Testis (tissue), 5 donors: Measurements from ENCODE around the gene TBC1D22A. TPM values are rescaled to one million over a fixed set of nuclear protein-coding genes. Genes with fewer than 3 reads are reported as not detected.

Source experiments
- DNase-seq: peaks from one replicate; pipeline ENCODE4 v3.0.0-alpha.2; 2019
- H3K27ac ChIP-seq, 2 donors: fragments of 200-600 bp; sonication (generic); one replicate each; pipeline ENCODE4 v1.5.1; 2019
- H3K27me3 ChIP-seq: fragments of 200-600 bp; sonication (generic); one replicate; pipeline ENCODE4 v1.5.1; 2019
- H3K36me3 ChIP-seq: fragments of 200-600 bp; sonication (generic); one replicate; pipeline ENCODE4 v1.5.1; 2017; ENCODE audit warnings: low read depth; ENCODE audit errors: missing control alignments
- H3K4me1 ChIP-seq: fragments of 200-600 bp; sonication (generic); one replicate; pipeline ENCODE4 v1.5.1; 2019
- H3K4me3 ChIP-seq, 2 donors: fragments of 200-600 bp; sonication (generic); one replicate each; pipeline ENCODE4 v1.5.1; 2017 to 2019
- H3K9me3 ChIP-seq: fragments of 200-600 bp; sonication (generic); one replicate; pipeline ENCODE4 v1.5.1; 2017
- CTCF ChIP-seq, 3 experiments: fragments of 450-650 bp in 2 of 3; fragments of 200-600 bp in 1 of 3; sonication (generic) in 1 of 3; IDR thresholded peaks; one replicate each; pipeline ENCODE4 v1.5.1; 2016 to 2019; ENCODE audit warnings: antibody characterized with exemption in 3 of 3, mild to moderate bottlenecking in 2 of 3, moderate library complexity in 1 of 3
- POLR2A ChIP-seq: fragments of 450-650 bp; IDR thresholded peaks from one replicate; pipeline ENCODE4 v1.6.1; 2017; ENCODE audit warnings: antibody characterized with exemption, mild to moderate bottlenecking, moderate library complexity
- WGBS, 2 donors: methylation state at CpG; one replicate each; pipeline ENCODE4 v1.1.5; 2018; 5-methylcytosine and 5-hydroxymethylcytosine counted together
- intact Hi-C: fragments of 100-400 bp; cut with DNase I; formaldehyde crosslinking; loops from one replicate; pipeline ENCODE4 v1.15.1; 2023; ENCODE audit warnings: low total_unique reads
- long read RNA-seq, 2 donors: transcript quantifications; one replicate each; lab custom pipeline, GENCODE V29; 2026
- polyA plus RNA-seq: library from polyadenylated mRNA; stranded (reverse); fragments of 350-450 nt; fragmentation: Illumina TruSeq; extraction: RNeasy Lipid Tissue Mini Kit (QIAGEN cat#74804); gene quantifications from one replicate; pipeline ENCODE4 v1.2.3, GENCODE V29; 2014; ENCODE audit warnings: low read depth, low replicate concordance; ENCODE audit not compliant: insufficient read depth
- total RNA-seq, 2 donors: library from RNA; depleted of rRNA; stranded (reverse); fragments of >200 nt; gene quantifications; one replicate each; pipeline ENCODE4 v1.2.3, GENCODE V29; 2016

The TBC1D22A gene
- 10 to 100 TPM; 28.5 to 32.8 TPM for total RNA-seq
- 16.6 TPM for polyA plus RNA-seq
- long read RNA-seq, donor 1, partial matches to known transcripts = 0 of 3 reads
- long read RNA-seq, donor 1, other reads (novel, unspliced or antisense) = 0 of 3 reads
- long read RNA-seq, donor 2, partial matches to known transcripts = 6 of 9 reads
- long read RNA-seq, donor 2, other reads (novel, unspliced or antisense) = 0 of 9 reads

GRCh38 chr22:46762238-46763050 lies at the start of gene TBC1D22A:
Gene TBC1D22A (plus strand): TSS chr22:46762650. CDS start chr22:46762787, 137 bp downstream.
- H3K27me3 ChIP-seq = no peaks in the 10 kb centered on the region
- WGBS, 2 donors = 1 to 2% methylated on average over 13 to 60 of the region's 66 CpGs
- intact Hi-C loops = no loop called here
- DNase-seq = peak; percentile 96
- H3K4me1 ChIP-seq = peaks cover 12% of the 10 kb centered on the region
- H3K9me3 ChIP-seq = no peaks in the 10 kb centered on the region
- H3K36me3 ChIP-seq = no peaks in the 10 kb centered on the region
- peak within 1 kb of the TSS; percentile 74 to 88 for H3K27ac ChIP-seq
- TF ChIP-seq CTCF (IDR thresholded peaks at IDR 0.05) (peak in 2 of 3 experiments; percentile 20 to 21), POLR2A (peak; percentile 83)
- H3K4me3 ChIP-seq = peak within 1 kb of the TSS; percentile 95 to 99

- no peak for TF ChIP-seq POLR2A
- no peak for TF ChIP-seq CTCF (IDR thresholded peaks at IDR 0.05)
- WGBS, 2 donors = 31 to 54% methylated on average over 4 of the region's 4 CpGs
- Histone ChIP-seq H3K27me3 (no peaks in the 10 kb centered on the region), H3K27ac (peak overlapping the region in 1 of 2 donors; percentile 12), H3K4me1 (peaks cover 4% of the 10 kb centered on the region), H3K36me3 (no peaks in the 10 kb centered on the region), H3K4me3 (no peak overlapping the region), H3K9me3 (no peaks in the 10 kb centered on the region)
- DNase-seq = no peak
- intact Hi-C loops = no loop called here
These were observed 47.9 kb upstream of the TBC1D22A start for GRCh38 chr22:46714550-46714949.

DNA sequence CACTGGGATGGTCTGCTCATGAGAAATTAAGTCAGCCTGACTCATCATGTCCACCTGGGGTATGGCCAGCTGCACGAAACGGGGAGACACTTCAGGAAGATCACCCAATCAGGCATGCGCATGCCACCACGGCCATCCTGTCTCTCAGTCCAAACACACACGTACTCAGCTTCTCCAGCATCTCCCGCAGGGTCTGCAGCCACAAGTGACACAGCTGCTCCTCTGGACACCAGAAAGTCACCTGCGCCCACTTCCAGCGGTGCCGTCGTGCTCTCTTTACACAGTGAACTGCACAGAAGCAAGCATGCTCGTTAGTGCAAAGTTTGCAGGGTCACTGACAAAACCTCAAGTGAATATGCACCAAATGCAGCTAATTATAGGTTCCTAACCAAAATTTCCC lies 42.5 kb upstream of the TBC1D22A start:
- H3K4me3 ChIP-seq = no peak overlapping the region
- intact Hi-C loops = no loop called here
- H3K4me1 ChIP-seq = no peaks in the 10 kb centered on the region
- no peaks in the 10 kb centered on the region for H3K9me3 ChIP-seq
- DNase-seq = no peak
- no peak overlapping the region for H3K27ac ChIP-seq
- WGBS, 2 donors = 90 to 93% methylated on average over 11 of the region's 11 CpGs
- TF ChIP-seq POLR2A = no peak
- TF ChIP-seq CTCF (IDR thresholded peaks at IDR 0.05) = no peak
- H3K36me3 ChIP-seq = no peaks in the 10 kb centered on the region
- no peaks in the 10 kb centered on the region for H3K27me3 ChIP-seq

- intact Hi-C loops = no loop called here
- no peaks in the 10 kb centered on the region for H3K27me3 ChIP-seq
- no peak overlapping the region for H3K4me3 ChIP-seq
- TF ChIP-seq CTCF (IDR thresholded peaks at IDR 0.05) (no peak), POLR2A (no peak)
- no peak for DNase-seq
- H3K9me3 ChIP-seq = no peaks in the 10 kb centered on the region
- H3K4me1 ChIP-seq = no peaks in the 10 kb centered on the region
- H3K27ac ChIP-seq = no peak overlapping the region
- H3K36me3 ChIP-seq = no peaks in the 10 kb centered on the region
- WGBS, 2 donors = 85 to 93% methylated on average over 8 to 16 of the region's 16 CpGs
These were observed 40.9 kb upstream of the TBC1D22A start for GRCh38 chr22:46721501-46722085.
